HUES6 (cell line): ENCODE measurements around the gene GPC3.

ENCODE experiments used
- H3K27ac ChIP-seq: 2 replicates; pipeline ENCODE4 v1.7.0; 2013; ENCODE audit warnings: low read depth, mild to moderate bottlenecking, low read length, inconsistent platforms
- H3K27me3 ChIP-seq: 2 replicates; pipeline ENCODE4 v1.6.1; 2013; ENCODE audit warnings: low read length; ENCODE audit not compliant: control insufficient read depth, insufficient read depth
- H3K36me3 ChIP-seq: 2 replicates; pipeline ENCODE4 v1.6.1; 2013; ENCODE audit warnings: low read length; ENCODE audit not compliant: control insufficient read depth, insufficient read depth
- H3K4me1 ChIP-seq: 2 replicates; pipeline ENCODE4 v1.6.1; 2013; ENCODE audit warnings: low read length; ENCODE audit not compliant: control insufficient read depth, insufficient read depth
- H3K4me3 ChIP-seq: 2 replicates; pipeline ENCODE4 v1.5.1; 2013; ENCODE audit warnings: low read depth, low read length
- H3K9ac ChIP-seq: one replicate; pipeline ENCODE4 v1.6.1; 2013; ENCODE audit warnings: mild to moderate bottlenecking, low read length
- H3K9me3 ChIP-seq: 2 replicates; pipeline ENCODE4 v1.6.1; 2013; ENCODE audit warnings: low read depth, low read length; ENCODE audit not compliant: control insufficient read depth, insufficient read depth

The GPC3 gene

DNA sequence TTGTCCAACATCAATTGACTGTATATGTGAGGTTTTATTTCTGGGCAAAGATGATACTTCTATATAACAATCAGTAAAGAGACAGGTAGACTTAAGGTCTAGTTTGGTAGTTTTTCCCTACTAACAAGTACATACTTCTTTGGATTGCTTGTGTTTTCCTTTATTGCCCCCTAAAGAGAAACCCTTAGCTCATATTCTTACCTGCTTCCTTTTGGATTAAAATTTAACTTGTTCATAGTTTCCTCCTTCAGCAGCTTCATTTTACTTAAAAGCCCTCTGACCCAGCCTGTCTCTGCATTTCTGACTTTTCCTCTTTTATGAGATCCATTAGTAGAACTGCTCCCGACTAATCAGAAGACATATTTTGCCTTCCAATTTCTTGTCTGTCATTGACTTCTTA, 494.4 kb downstream of the GPC3 start:
- Histone ChIP-seq H3K4me3 (no peak overlapping the region), H3K36me3 (no peaks in the 10 kb centered on the region), H3K27me3 (no peaks in the 10 kb centered on the region), H3K9me3 (no peaks in the 10 kb centered on the region), H3K4me1 (peaks cover 12% of the 10 kb centered on the region), H3K9ac (no peak overlapping the region), H3K27ac (no peak overlapping the region)
